ENCODE measurements around the gene CHSY1.
"Not testable (repeated sequence)": the region's sequence is repeated elsewhere in the genome, so short reads cannot be mapped to it uniquely, and the experiment has no call there.

Gene CHSY1

DNA sequence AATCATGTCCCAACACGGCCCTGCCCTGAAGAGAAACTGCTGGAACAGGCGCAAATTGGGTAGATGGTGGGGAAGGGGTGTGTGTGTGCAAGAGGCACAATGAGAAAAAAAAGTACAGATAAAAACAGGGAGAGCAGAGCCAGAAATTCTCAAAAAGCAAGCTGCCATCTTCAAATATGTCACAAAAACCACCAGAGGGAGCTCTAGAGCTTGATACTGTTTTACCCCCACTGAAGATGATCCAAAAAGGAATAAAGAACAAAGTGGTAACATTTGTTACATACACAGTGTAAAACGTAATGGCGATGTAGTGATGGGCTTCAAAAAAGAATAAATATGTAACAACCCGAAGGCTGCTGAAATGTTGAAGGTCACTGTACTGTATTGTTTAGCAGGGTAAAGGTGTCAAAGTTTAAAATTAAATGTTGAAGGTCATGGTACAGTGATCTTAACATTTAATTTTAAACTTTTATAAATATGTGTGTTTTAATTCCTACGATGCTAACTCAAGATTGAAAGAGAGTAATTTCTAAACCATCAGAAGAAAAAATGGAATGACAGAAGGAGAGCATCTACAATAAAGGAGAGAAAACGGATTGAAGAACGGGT lies 37.2 kb upstream of the CHSY1 start:
- TF ChIP-seq, protein P1, sequence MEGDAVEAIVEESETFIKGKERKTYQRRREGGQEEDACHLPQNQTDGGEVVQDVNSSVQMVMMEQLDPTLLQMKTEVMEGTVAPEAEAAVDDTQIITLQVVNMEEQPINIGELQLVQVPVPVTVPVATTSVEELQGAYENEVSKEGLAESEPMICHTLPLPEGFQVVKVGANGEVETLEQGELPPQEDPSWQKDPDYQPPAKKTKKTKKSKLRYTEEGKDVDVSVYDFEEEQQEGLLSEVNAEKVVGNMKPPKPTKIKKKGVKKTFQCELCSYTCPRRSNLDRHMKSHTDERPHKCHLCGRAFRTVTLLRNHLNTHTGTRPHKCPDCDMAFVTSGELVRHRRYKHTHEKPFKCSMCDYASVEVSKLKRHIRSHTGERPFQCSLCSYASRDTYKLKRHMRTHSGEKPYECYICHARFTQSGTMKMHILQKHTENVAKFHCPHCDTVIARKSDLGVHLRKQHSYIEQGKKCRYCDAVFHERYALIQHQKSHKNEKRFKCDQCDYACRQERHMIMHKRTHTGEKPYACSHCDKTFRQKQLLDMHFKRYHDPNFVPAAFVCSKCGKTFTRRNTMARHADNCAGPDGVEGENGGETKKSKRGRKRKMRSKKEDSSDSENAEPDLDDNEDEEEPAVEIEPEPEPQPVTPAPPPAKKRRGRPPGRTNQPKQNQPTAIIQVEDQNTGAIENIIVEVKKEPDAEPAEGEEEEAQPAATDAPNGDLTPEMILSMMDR (conservative IDR thresholded peaks at IDR 0.05; ENCODE audit: low read length), result peak; percentile 76
- DNase-seq (ENCODE audit: low read depth), result peak; percentile 65

DNA sequence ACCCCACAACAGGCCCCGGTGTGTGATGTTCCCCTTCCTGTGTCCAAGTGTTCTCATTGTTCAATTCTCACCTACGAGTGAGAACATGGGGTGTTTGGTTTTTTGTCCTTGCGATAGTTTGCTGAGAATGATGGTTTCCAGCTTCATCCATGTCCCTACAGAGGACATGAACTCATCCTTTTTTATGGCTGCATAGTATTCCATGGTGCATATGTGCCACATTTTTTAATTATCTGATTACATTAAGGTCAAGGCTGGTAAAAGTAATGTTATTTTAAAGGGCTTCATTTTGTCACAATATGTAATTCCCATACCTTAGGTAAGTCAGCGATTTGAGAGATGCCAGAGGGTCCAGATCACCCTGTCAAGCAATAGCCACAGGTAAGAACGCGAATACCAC lies 35.5 kb upstream of the CHSY1 start:
- H3K4me3 ChIP-seq (ENCODE audit: low read length); DNase-seq (ENCODE audit: low read depth): not testable (repeated sequence)

More for the DNA sequence above, 37.2 kb upstream of the CHSY1 start:
- no peak overlapping the region for H3K4me3 ChIP-seq (ENCODE audit: low read length)

DNA sequence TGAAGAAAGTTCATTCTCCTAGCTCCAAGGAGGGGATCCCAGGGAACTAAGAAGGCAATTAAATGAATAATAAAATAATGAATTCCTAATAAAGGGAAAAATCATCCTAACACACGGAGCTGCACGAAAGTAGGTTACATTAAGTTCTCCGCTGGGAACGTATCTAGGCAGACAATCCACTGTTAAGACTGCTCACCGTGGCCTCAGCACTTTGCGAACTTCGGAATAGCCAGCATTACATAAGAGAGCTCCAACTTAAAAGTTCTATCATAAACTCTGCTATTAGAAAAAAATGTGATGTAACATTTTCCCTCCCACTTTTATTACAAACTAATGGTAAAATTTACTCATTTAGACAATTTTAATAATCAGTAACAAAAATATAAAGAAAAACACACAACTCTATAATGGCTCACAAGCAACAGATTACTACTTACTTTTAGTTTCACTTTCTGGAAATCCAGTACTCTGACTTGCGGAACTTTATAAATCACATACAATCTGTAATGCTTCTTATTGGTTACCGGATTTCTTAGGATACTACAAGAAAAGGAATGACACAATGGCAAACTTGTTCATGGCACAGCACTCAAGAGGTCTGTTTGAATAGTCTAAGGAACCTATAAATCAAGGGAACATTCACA lies 34.7 kb upstream of the CHSY1 start:
- no peak for DNase-seq (ENCODE audit: low read depth)
- H3K4me3 ChIP-seq (ENCODE audit: low read length), result no peak overlapping the region
- TF ChIP-seq, protein P1 (conservative IDR thresholded peaks at IDR 0.05; ENCODE audit: low read length), result no peak

DNA sequence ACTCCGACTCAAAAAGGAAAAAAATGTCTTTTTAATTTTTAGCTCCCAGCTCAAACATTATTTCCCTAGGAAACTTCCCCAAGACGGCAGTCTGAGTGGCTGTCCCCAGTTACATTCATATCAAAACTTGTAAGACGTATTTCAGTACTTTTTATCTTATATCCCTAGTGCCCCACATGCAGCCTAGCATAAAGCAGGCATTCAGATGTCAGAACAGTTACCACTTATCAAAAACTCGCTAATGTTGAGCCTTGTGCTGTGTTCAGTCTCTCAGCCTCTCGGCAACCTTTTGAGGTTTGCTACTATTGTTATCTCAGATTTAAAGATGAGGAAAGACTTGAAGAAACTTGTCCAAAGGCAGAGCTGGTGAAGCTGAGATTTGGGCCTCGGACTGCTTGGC lies 32.1 kb upstream of the CHSY1 start:
- TF ChIP-seq, protein P1 (conservative IDR thresholded peaks at IDR 0.05; ENCODE audit: low read length), result no peak
- DNase-seq (ENCODE audit: low read depth), result no peak

DNA sequence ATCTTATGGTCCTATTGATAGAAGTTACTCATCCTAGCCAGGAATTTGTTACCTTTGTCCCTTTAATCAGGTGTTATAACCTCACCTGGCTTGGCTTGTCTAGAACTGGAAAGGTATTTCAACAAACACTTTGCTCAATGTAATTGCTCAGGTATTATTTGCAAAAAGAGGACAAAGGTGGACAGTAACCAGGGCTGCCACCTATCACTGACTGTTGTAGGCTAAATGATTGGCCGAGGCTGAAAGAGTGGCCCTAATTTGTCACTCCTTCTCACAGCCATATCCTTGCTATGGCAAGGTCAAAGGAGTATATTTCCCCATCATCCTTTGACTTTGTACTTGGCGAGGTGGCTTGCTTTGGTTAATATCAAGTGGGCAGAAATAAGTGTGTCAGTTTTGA lies 28.2 kb upstream of the CHSY1 start:
- H3K4me3 ChIP-seq (ENCODE audit: low read length), result no peak overlapping the region
- TF ChIP-seq, protein P1 (conservative IDR thresholded peaks at IDR 0.05; ENCODE audit: low read length), result no peak
- DNase-seq (ENCODE audit: low read depth), result no peak

More for the DNA sequence above, 32.1 kb upstream of the CHSY1 start:
- no peak overlapping the region for H3K4me3 ChIP-seq (ENCODE audit: low read length)

DNA sequence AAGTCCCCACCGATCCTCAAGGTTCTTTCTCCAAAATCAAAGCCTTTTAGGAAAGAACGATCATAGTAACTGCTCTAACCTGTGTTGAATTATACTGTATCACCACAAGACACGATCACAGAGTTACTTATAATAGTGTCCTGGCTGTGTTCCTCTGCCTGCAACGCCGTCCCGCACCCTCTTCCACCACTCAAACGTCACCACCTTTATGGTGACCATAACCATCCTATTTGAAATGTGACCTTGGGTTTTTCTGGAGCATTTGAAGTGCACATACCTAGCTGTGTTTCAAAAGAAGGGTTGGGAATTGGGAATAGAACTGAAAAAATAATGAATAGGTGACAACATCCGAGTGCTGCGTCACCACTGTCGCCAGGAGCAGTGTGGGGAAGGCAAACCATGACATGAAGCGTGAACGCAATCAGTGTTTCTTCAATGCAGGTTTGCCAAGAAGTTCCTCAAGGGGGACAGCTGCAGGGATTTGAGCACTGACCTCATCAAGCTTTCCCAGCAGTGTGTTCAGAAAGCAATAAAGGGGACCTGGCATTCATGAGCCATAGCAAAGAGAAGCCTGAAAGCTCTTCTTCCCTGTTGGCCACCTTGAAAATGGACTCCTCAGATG lies 26.2 kb upstream of the CHSY1 start:
- peak overlapping the region; percentile 64 for H3K4me3 ChIP-seq (ENCODE audit: low read length)
- TF ChIP-seq, protein P1 (conservative IDR thresholded peaks at IDR 0.05; ENCODE audit: low read length), result no peak
- no peak for DNase-seq (ENCODE audit: low read depth)

DNA sequence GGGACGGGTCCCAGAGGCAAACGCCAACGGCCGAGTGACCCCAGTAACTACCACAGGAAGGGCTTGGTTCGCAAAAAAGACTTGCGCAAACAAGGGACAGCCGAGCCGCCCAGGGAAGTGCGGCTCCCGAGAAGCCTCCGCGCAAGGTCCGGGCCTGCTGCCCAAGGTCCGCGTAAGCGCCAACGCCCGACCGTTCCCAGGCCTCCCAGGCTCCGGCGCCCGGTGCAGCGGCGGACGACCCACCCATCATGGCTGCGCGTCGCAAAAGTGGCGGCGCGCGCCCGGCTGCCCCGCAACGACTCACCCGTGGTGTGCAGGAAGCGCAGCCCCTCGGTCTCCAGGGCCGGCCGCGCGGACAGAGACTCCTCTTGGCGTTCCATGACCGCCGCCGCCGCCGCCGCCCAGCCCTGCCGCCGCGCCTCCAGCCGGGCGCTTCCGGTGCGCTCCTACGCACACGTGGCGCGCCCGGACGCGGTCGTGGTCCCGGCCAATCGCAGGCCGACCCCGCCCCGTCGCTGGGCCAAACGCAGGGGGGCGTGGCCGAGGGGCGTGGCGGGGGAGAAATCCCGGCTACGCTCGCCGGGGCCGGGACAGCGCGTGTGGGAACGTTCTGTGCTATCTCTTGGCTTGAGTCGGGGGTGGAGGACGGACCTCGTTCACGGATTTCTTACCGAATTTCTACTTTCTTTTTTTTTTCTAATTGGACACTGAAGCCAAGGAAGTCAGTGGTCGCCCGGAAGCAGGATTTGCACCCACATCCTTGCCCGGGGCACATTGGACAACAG lies 25.4 kb upstream of the CHSY1 start, which contains the start of gene SELENOS:
TSS of gene SELENOS (minus strand) at position 448 of the 785 bp plus-strand sequence. CDS start at position 380, 68 bp downstream.
- peak within 1 kb of the TSS; percentile 77 for H3K4me3 ChIP-seq (ENCODE audit: low read length)
- TF ChIP-seq, protein P1 (conservative IDR thresholded peaks at IDR 0.05; ENCODE audit: low read length), result no peak
- peak; percentile 88 for DNase-seq (ENCODE audit: low read depth)
